COLO829 (cell line): ENCODE data around the gene EPHB3.

Experiments
- DNase-seq: peaks from one replicate; pipeline ENCODE4 v3.0.0; 2012; ENCODE audit warnings: low spot score

EPHB3 gene

GRCh38 chr3:184626923-184627322, 65.3 kb downstream of the EPHB3 start:
- DNase-seq = no peak

DNA sequence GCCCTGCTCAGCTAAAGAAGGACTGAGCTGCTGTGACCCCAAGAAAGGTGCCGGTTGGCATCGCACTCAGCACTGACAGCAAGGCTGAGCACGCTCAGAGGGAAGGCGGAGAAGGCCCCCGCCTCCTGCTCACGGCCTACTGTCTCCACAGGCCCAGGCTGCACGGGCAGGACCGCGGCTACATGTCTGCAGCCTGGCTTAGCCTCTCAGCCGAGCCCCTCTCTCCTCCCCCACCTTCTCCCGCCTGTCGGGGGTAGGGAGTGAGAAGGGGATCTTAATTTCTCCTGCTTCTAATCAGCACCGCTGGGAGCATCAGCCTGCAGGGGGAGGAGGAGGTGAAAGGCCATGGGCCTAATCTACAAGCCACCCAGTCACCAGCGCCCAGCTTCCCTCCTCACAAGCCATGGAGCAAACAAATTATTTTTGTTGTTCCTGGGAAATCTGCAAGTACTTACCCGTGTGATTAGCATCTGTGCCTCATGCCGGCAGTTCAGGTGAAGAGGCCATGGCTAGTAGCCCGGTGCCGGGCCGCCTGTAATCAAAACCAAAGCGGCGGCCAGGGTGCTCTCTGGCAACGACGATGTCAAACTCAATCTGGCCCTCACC, 68.1 kb downstream of the EPHB3 start:
- no peak for DNase-seq

DNA sequence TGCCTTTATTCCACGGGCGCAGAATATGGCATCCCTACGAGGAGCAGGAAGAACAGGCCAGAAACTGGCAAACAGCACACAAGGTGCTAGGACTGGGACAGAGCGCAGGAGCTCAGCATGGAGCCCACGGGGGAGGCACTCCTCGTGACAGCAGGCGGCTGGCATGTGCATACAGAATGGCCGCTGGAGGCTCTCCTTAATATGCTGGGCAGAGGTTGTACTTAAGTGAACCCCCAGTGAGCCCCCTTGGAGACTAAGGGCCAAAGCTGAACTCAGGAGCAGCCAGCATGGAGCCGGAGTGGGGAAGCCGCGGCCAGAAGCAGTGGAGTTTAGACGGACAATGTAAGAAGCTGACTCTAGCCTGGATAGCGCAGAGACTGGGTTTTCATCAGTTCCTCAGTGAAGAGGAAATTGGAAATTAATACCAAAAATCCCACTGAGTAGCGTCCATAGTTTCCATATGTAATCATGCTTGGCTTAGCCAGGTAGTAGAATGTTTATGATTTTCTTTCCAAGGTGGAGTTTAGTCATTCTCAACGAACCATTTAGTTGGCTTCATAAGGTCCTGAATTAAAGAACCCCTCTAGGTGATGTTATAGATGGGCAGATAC, 69.4 kb downstream of the EPHB3 start:
- DNase-seq = no peak

GRCh38 chr3:184631472-184631861, 69.9 kb downstream of the EPHB3 start:
- DNase-seq = no peak
